Liver (tissue), 9 donors: ENCODE data around the gene ATG9B. TPM values are rescaled to one million over a fixed set of nuclear protein-coding genes. Genes with fewer than 3 reads are reported as not detected.

Source experiments
- DNase-seq: peaks from one replicate; pipeline ENCODE4 v3.0.0-alpha.2; 2017; ENCODE audit warnings: low spot score
- H3K27ac ChIP-seq, 2 donors: one replicate each; pipeline ENCODE4 v1.7.0; 2013; ENCODE audit warnings: inconsistent platforms in 2 of 2, low read length in 2 of 2, control low read depth in 1 of 2, low read depth in 1 of 2, mild to moderate bottlenecking in 1 of 2
- H3K27me3 ChIP-seq, 4 donors: one replicate each; pipeline versions ENCODE4 v1.6.1 to v1.7.0; 2013; ENCODE audit warnings: low read length in 3 of 4, inconsistent platforms in 1 of 4, mild to moderate bottlenecking in 1 of 4, moderate library complexity in 1 of 4; ENCODE audit not compliant: control insufficient read depth in 4 of 4, insufficient read depth in 4 of 4
- H3K36me3 ChIP-seq, 4 donors: one replicate each; pipeline versions ENCODE4 v1.6.1 to v1.7.0; 2013; ENCODE audit warnings: low read length in 3 of 4, mild to moderate bottlenecking in 3 of 4, low read depth in 1 of 4, moderate library complexity in 1 of 4; ENCODE audit not compliant: control insufficient read depth in 4 of 4, insufficient read depth in 3 of 4
- H3K4me1 ChIP-seq, 4 donors: one replicate each; pipeline versions ENCODE4 v1.6.1 to v1.7.0; 2013; ENCODE audit warnings: low read length in 3 of 4, mild to moderate bottlenecking in 3 of 4, moderate library complexity in 1 of 4; ENCODE audit not compliant: control insufficient read depth in 4 of 4, insufficient read depth in 4 of 4
- H3K4me3 ChIP-seq, 3 donors: one replicate each; pipeline versions ENCODE4 v1.6.1 to v1.7.0; 2013; ENCODE audit warnings: low read length in 3 of 3, control low read depth in 1 of 3, low read depth in 1 of 3, mild to moderate bottlenecking in 1 of 3
- H3K9ac ChIP-seq, 2 donors: one replicate each; pipeline ENCODE4 v1.7.0; 2013; ENCODE audit warnings: low read length in 2 of 2, mild to moderate bottlenecking in 2 of 2, moderate library complexity in 2 of 2, control low read depth in 1 of 2, low read depth in 1 of 2
- H3K9me3 ChIP-seq, 4 donors: one replicate each; pipeline versions ENCODE4 v1.6.1 to v1.7.0; 2013; ENCODE audit warnings: low read length in 3 of 4; ENCODE audit not compliant: control insufficient read depth in 4 of 4
- EGR1 ChIP-seq, 2 donors: IDR thresholded peaks; 2 replicates each; pipeline ENCODE4 v1.6.1; 2016 to 2018; ENCODE audit warnings: antibody characterized with exemption in 2 of 2, low read depth in 2 of 2
- FOXA1 ChIP-seq: IDR thresholded peaks from 2 replicates; pipeline ENCODE4 v1.6.1; 2016; ENCODE audit warnings: antibody characterized with exemption
- FOXA2 ChIP-seq: IDR thresholded peaks from 2 replicates; pipeline ENCODE4 v1.6.1; 2016; ENCODE audit warnings: antibody characterized with exemption
- HNF4A ChIP-seq, 2 donors: conservative IDR thresholded peaks; 2 replicates each; pipeline ENCODE4 v1.6.1; 2016; ENCODE audit warnings: antibody characterized with exemption in 2 of 2, mild to moderate bottlenecking in 2 of 2
- HNF4G ChIP-seq: IDR thresholded peaks from 2 replicates; pipeline ENCODE4 v1.6.1; 2016; ENCODE audit warnings: antibody characterized with exemption
- NR2F2 ChIP-seq: IDR thresholded peaks from 2 replicates; pipeline ENCODE4 v1.6.1; 2016; ENCODE audit warnings: antibody characterized with exemption
- RAD21 ChIP-seq, 2 donors: IDR thresholded peaks; 2 replicates each; pipeline ENCODE4 v1.6.1; 2016; ENCODE audit warnings: antibody characterized with exemption in 2 of 2, mild to moderate bottlenecking in 2 of 2
- RXRA ChIP-seq, 2 donors: IDR thresholded peaks; 2 replicates each; pipeline ENCODE4 v1.6.1; 2017 to 2018; ENCODE audit warnings: antibody characterized with exemption in 2 of 2, mild to moderate bottlenecking in 1 of 2
- SP1 ChIP-seq: IDR thresholded peaks from 2 replicates; pipeline ENCODE4 v1.6.1; 2018; ENCODE audit warnings: antibody characterized with exemption, mild to moderate bottlenecking
- YY1 ChIP-seq: IDR thresholded peaks from 2 replicates; pipeline ENCODE4 v1.6.1; 2016; ENCODE audit warnings: antibody characterized with exemption, mild to moderate bottlenecking
- WGBS: extraction: QIAGEN DNeasy Blood & Tissue Kit; methylation state at CpG from one replicate; pipeline ENCODE4 v1.1.7; 2013; 5-methylcytosine and 5-hydroxymethylcytosine counted together
- polyA plus RNA-seq, 2 donors: library from polyadenylated mRNA; stranded (reverse) in 1 of 2; unstranded in 1 of 2; fragments of 200-250 nt in 1 of 2; fragments of >200 nt in 1 of 2; fragmentation: Nextera tagmentation in 1 of 2; extraction: Ambion mirVana in 1 of 2; gene quantifications; one replicate each; pipeline versions ENCODE4 v1.2.1 to v1.2.3, GENCODE V29; 2013 to 2015
- total RNA-seq, 2 donors: library from RNA; depleted of rRNA; stranded (reverse); fragments of >200 nt; gene quantifications; one replicate each; pipeline ENCODE4 v1.2.3, GENCODE V29; 2014
- TF ChIP-seq, protein P1 (sequence below): IDR thresholded peaks from 2 replicates; pipeline ENCODE4 v1.6.1; 2016; ENCODE audit warnings: antibody characterized with exemption
- TF ChIP-seq, protein P2 (sequence below): IDR thresholded peaks from 2 replicates; pipeline ENCODE4 v1.6.1; 2016; ENCODE audit warnings: antibody characterized with exemption
- donor health status: healthy.
- donor health status: healthy.
- donor health status: healthy.
- donor health status: healthy.
- donor health status: healthy.

ATG9B gene
- total and polyA plus RNA-seq, 4 donors: 0.61 TPM; not detected in 3

DNA sequence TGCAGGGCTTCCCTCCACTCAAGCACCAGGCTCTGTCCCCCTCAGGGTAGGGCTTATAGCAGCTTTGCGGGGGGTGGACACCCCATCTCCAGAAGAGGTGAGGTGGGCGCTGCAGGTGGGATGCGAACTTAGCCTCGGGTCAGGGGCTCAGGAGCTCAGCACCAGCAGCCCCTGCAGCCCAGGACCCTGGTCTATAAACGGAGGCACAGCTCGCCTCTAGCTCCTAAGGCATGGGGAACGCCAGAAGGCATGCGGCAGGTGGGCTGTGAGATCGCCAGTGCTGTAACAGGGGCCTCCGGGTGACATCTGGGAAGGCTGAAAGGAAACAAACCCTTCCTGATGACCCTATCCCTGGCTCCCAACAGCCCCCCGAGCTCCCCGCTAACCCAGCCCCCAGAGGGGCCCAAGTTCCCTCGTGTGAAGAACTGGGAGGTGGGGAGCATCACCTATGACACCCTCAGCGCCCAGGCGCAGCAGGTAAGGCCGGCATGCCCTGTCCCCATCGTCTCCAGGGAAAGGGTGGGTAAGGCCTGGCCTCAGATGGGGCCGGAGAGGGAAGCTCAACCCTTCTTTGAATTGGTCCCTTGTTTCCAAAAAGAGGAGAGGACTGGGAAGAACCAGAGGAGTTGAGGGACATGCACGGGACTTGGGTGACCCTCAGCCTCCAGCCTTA lies 29.3 kb downstream of the ATG9B start:
- H3K4me3 ChIP-seq: peak overlapping the region in 1 of 3 donors; percentile 11
- DNase-seq: no peak
- no peaks in the 10 kb centered on the region for H3K36me3 ChIP-seq
- H3K27me3 ChIP-seq: no peaks in the 10 kb centered on the region
- H3K27ac ChIP-seq: peak overlapping the region in 1 of 2 donors; percentile 19
- peaks cover 0 to 1% (median 0%) of the 10 kb centered on the region in 4 donors for H3K4me1 ChIP-seq
- peaks cover 0 to 2% (median under 1%) of the 10 kb centered on the region in 4 donors for H3K9me3 ChIP-seq
- H3K9ac ChIP-seq: no peak overlapping the region
- TF ChIP-seq RXRA (IDR thresholded peaks at IDR 0.05): no peak
- TF ChIP-seq, protein P1, sequence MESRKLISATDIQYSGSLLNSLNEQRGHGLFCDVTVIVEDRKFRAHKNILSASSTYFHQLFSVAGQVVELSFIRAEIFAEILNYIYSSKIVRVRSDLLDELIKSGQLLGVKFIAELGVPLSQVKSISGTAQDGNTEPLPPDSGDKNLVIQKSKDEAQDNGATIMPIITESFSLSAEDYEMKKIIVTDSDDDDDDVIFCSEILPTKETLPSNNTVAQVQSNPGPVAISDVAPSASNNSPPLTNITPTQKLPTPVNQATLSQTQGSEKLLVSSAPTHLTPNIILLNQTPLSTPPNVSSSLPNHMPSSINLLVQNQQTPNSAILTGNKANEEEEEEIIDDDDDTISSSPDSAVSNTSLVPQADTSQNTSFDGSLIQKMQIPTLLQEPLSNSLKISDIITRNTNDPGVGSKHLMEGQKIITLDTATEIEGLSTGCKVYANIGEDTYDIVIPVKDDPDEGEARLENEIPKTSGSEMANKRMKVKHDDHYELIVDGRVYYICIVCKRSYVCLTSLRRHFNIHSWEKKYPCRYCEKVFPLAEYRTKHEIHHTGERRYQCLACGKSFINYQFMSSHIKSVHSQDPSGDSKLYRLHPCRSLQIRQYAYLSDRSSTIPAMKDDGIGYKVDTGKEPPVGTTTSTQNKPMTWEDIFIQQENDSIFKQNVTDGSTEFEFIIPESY: no peak
- TF ChIP-seq RAD21 (IDR thresholded peaks at IDR 0.05): no peak
- TF ChIP-seq HNF4G: no peak
- 61% methylated on average over 19 of the region's 19 CpGs for WGBS

DNA sequence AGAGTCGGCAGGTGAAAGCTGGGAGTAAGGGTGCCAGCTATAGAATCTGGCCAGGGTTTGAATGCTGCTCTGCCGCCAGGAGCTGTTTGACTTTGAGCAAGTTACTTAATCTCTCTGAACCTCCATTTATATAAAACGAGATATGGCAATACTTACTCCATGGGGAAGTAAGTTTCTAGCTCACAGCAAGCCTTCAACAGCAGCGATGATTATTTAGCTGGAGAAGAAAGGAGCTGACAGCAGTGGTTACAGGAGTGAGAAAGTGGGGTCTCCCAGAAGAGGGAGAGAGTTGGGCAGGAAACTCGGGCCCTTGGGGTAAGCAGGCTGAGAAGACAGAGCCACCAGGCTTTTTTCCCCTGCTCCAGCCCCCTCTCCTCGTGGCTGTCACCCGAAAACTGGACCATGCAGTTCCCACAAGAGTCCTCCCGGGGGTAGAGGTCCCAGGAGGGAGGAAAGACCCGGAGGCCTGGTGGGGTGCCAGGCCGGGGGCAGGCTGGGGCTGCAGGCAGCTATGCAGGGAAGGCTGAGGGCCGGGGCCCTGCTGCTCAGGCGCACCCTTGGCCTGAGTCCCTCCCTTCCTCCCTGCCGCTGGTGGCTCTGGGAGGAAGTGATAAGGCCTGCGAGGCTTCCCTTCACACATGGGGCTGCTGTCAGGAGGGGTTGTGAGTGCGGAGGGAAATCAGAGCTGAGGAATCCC lies 30.0 kb downstream of the ATG9B start:
- 53% methylated on average over 15 of the region's 15 CpGs for WGBS
- Histone ChIP-seq H3K36me3 (no peaks in the 10 kb centered on the region), H3K4me3 (peak overlapping the region in 2 of 3 donors; percentile 11), H3K9me3 (peaks cover 0 to 4% (median under 1%) of the 10 kb centered on the region in 4 donors), H3K4me1 (peaks cover 0 to 3% (median 1%) of the 10 kb centered on the region in 4 donors), H3K9ac (peak overlapping the region in 1 of 2 donors; percentile 12), H3K27me3 (no peaks in the 10 kb centered on the region), H3K27ac (peak overlapping the region in 1 of 2 donors; percentile 19)
- TF ChIP-seq NR2F2 (peak; percentile 34), RAD21 (IDR thresholded peaks at IDR 0.05) (no peak)
- DNase-seq: no peak

- 79% methylated on average over 14 of the region's 14 CpGs for WGBS
- Histone ChIP-seq H3K27me3 (peaks cover 0 to under 1% (median 0%) of the 10 kb centered on the region in 4 donors), H3K9ac (no peak overlapping the region), H3K9me3 (peaks cover 0 to 4% (median under 1%) of the 10 kb centered on the region in 4 donors), H3K4me3 (peak overlapping the region in 1 of 3 donors; percentile 7), H3K36me3 (no peaks in the 10 kb centered on the region), H3K27ac (peak overlapping the region; percentile 54 to 56), H3K4me1 (peaks cover 0 to 5% (median 2%) of the 10 kb centered on the region in 4 donors)
- DNase-seq: no peak
- TF ChIP-seq, protein P2, sequence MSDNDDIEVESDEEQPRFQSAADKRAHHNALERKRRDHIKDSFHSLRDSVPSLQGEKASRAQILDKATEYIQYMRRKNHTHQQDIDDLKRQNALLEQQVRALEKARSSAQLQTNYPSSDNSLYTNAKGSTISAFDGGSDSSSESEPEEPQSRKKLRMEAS: no peak
- TF ChIP-seq RXRA (IDR thresholded peaks at IDR 0.05) (no peak), FOXA1 (no peak), YY1 (no peak), EGR1 (IDR thresholded peaks at IDR 0.05; ENCODE audit: low read depth in 2 of 2) (no peak), NR2F2 (no peak), SP1 (no peak), FOXA2 (no peak), HNF4A (conservative IDR thresholded peaks at IDR 0.05) (no peak)
These were observed 30.8 kb downstream of the ATG9B start for GRCh38 chr7:150993511-150993910.
